ENCODE results near the gene C14orf132.
A peak's percentile ranks its signal among the peaks of the same experiment; 100 is the strongest.

Gene C14orf132

GRCh38 chr14:96121660-96122395 is 82.7 kb downstream of the C14orf132 start:
- no peak for DNase-seq

GRCh38 chr14:96122496-96122895 is 83.3 kb downstream of the C14orf132 start:
- no peak for DNase-seq

GRCh38 chr14:96125536-96125935 is 86.4 kb downstream of the C14orf132 start:
- DNase-seq, result no peak

DNA sequence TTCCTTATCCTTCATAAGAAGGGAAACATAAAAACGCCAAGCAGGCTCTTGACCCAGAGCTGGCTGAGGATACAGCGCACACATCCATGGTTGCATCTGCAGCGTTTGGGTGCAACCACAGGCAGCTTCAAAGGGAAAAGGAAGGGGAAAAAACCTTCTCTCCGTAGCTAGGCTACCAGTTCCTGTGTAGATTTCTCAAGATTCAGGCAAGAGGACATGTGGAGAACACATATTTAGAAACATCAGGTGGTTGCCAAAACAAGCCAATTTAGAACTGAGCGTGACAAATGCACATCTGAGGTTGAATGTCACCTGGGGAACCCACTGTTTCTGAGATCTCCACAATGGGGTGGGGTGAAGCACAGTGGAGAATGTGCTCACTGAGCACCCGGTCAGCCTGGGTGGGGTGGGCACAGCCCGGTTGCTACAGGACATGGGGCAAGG is 87.2 kb downstream of the C14orf132 start:
- peak in 2 of 5 experiments; percentile 12 to 48 for DNase-seq

GRCh38 chr14:96126783-96127271 is 87.7 kb downstream of the C14orf132 start:
- DNase-seq, result no peak

DNA sequence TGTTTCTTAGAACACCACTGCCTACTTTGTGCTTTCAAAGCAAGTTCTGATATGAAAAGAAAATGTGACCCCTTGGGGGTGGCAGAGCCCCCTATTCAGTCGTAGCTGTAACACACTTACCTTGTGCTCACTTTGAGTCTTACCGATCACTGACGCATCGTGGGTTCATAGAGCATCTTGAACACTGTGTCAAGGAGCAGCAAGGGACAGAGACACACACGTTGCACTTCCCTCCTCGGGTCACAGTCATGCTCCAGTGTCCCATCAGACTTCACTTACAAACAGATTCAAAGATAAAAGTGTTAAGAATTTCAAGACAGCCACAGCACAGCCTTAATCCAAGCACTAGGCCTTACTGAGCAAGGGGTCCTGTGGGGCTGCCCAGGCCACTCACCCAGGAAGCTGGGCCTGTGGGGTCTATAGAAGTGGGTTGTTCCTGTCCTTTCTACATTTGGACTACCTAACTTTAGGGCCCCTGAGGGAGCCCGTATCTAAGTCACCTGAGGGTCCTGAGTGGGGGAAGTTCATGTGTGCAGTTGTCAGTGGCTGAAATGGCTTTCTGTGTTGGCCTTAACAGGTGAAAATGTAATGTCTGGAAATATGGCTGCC is 90.1 kb downstream of the C14orf132 start:
- no peak for DNase-seq

GRCh38 chr14:96130391-96130790 is 91.2 kb downstream of the C14orf132 start:
- no peak for DNase-seq

GRCh38 chr14:96130854-96131253 is 91.7 kb downstream of the C14orf132 start:
- no peak for DNase-seq

GRCh38 chr14:96131836-96132235 is 92.7 kb downstream of the C14orf132 start:
- DNase-seq, result no peak

- DNase-seq, result no peak
These were observed 95.3 kb downstream of the C14orf132 start for GRCh38 chr14:96134508-96134907.

GRCh38 chr14:96135285-96135684 is 96.1 kb downstream of the C14orf132 start:
- DNase-seq, result no peak

- no peak for DNase-seq
These were observed 97.3 kb downstream of the C14orf132 start for GRCh38 chr14:96136371-96137005.

DNA sequence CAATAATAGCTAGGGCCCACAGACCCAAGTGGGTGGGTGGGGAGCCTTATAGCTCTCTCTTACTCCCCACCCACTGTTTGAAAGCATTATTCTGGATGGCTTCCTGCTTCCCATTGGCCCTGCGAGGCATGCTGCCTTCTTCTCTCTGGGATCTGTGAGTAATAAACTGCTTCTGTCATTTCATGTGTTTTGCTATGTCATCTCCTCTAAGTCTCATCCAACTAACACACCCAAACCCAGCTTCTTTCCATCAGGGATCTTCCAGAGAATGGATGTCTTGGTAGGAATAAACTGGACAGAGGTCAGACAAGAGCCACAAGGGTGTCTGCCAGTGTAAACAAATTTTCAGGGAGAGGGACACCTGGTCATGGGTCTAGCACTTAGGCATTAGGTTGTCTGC is 99.1 kb downstream of the C14orf132 start:
- DNase-seq, result no peak

DNA sequence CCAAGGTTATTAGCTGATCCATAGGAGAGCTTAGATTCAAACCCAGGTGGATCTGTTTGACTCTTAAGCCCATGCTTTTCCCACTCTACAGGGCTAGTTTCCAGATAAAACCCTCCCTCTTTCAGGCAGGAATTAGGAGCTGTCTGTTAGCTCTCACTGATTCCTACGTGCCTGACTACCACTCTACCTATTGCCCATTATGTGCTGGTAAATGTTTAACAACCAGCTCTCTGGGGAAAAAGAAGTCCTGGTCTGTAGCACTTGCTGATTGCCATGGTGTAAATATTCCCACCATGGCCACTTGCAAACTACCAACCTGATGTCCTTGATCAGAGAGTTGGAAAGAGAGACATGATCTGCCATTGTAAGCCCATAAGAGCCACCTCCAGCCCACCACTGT is 100.0 kb downstream of the C14orf132 start:
- DNase-seq, result no peak

- DNase-seq, result no peak
These were observed 100.7 kb downstream of the C14orf132 start for GRCh38 chr14:96139879-96140278.

GRCh38 chr14:96140952-96141351 is 101.8 kb downstream of the C14orf132 start:
- DNase-seq, result no peak

Data from T-helper 2 cell (primary cell).